Measurements from ENCODE around the gene BRICD5.
"Not testable (repeated sequence)": the region's sequence is repeated elsewhere in the genome, so short reads cannot be mapped to it uniquely, and the experiment has no call there.

BRICD5 gene

GRCh38 chr16:2213817-2214718, 3.4 kb upstream of the BRICD5 start:
- DNase-seq: peak; percentile 64

GRCh38 chr16:2212362-2213324, 2.0 kb upstream of the BRICD5 start:
- peak; percentile 28 for DNase-seq

GRCh38 chr16:2211923-2212347, 1.3 kb upstream of the BRICD5 start:
- DNase-seq: no peak

- DNase-seq: no peak
Observed at GRCh38 chr16:2210009-2210332, 692 bp downstream of the BRICD5 start.

GRCh38 chr16:2209258-2210008, 1.2 kb downstream of the BRICD5 start:
- DNase-seq: no peak

- no peak for DNase-seq
Observed at GRCh38 chr16:2208772-2209171, 1.9 kb downstream of the BRICD5 start.

- peak; percentile 43 for DNase-seq
Observed at GRCh38 chr16:2208308-2208707, 2.4 kb downstream of the BRICD5 start.

GRCh38 chr16:2207872-2208271, 2.8 kb downstream of the BRICD5 start:
- no peak for DNase-seq

GRCh38 chr16:2206780-2207433, 3.8 kb downstream of the BRICD5 start:
- DNase-seq: no peak

- peak; percentile 39 for DNase-seq
Observed at GRCh38 chr16:2206420-2206779, 4.3 kb downstream of the BRICD5 start.

GRCh38 chr16:2205967-2206313, 4.7 kb downstream of the BRICD5 start:
- DNase-seq: no peak

- peak; percentile 93 for DNase-seq
Observed at GRCh38 chr16:2205104-2205966, 5.3 kb downstream of the BRICD5 start, which contains the start of gene MLST8. TSS of gene MLST8 (plus strand) at chr16:2205454. CDS start at chr16:2206086, 632 bp downstream.

GRCh38 chr16:2204416-2205103, 6.1 kb downstream of the BRICD5 start:
- no peak for DNase-seq

- DNase-seq: not testable (repeated sequence)
Observed at GRCh38 chr16:2203119-2203688, 7.5 kb downstream of the BRICD5 start.

- DNase-seq: no peak
Observed at GRCh38 chr16:2200313-2200712, 10.3 kb downstream of the BRICD5 start.

- no peak for DNase-seq
Observed at GRCh38 chr16:2199621-2200139, 11.0 kb downstream of the BRICD5 start.

- no peak for DNase-seq
Observed at GRCh38 chr16:2199095-2199494, 11.6 kb downstream of the BRICD5 start.

- DNase-seq: no peak
Observed at GRCh38 chr16:2198283-2198682, 12.4 kb downstream of the BRICD5 start.

GRCh38 chr16:2197765-2198164, 12.9 kb downstream of the BRICD5 start:
- no peak for DNase-seq

- DNase-seq: no peak
Observed at GRCh38 chr16:2196981-2197511, 13.6 kb downstream of the BRICD5 start.
